Breast epithelium (tissue), 4 donors: ENCODE results near the gene RPS14. TPM values are rescaled to one million over a fixed set of nuclear protein-coding genes. Genes with fewer than 3 reads are reported as not detected.
A peak's percentile ranks its signal among the peaks of the same experiment; 100 is the strongest.

Experiments used
- DNase-seq, 2 donors: peaks; one replicate each; pipeline ENCODE4 v3.0.0-alpha.2; 2019; ENCODE audit warnings: low spot score in 2 of 2
- H3K27ac ChIP-seq, 2 donors: fragments of 200-600 bp; sonication (generic) in 1 of 2; one replicate each; pipeline ENCODE4 v1.5.1; 2016 to 2019; ENCODE audit warnings: mild to moderate bottlenecking in 1 of 2
- H3K27me3 ChIP-seq, 2 donors: fragments of 200-600 bp; sonication (generic) in 1 of 2; one replicate each; pipeline versions ENCODE4 v1.5.1 to v1.6.0; 2017 to 2019; ENCODE audit warnings: control low read depth in 1 of 2, mild to moderate bottlenecking in 1 of 2
- H3K36me3 ChIP-seq: fragments of 200-600 bp; one replicate; pipeline ENCODE4 v1.5.1; 2019
- H3K4me1 ChIP-seq, 2 donors: fragments of 200-600 bp; sonication (generic); one replicate each; pipeline ENCODE4 v1.5.1; 2016 to 2019; ENCODE audit warnings: control low read depth in 1 of 2
- H3K4me3 ChIP-seq, 3 donors: fragments of 200-600 bp; sonication (generic); 1 replicate in 2 of 3; 2 replicates in 1 of 3; pipeline ENCODE4 v1.5.1; 2016 to 2019; ENCODE audit warnings: mild to moderate bottlenecking in 3 of 3, moderate library complexity in 2 of 3
- H3K9me3 ChIP-seq, 2 donors: fragments of 200-600 bp; sonication (generic) in 1 of 2; one replicate each; pipeline ENCODE4 v1.5.1; 2016 to 2019; ENCODE audit warnings: control low read depth in 1 of 2
- POLR2A ChIP-seq: fragments of 450-650 bp; IDR thresholded peaks from one replicate; pipeline ENCODE4 v1.6.1; 2016; ENCODE audit warnings: antibody characterized with exemption, mild to moderate bottlenecking, moderate library complexity
- POLR2AphosphoS5 ChIP-seq, 3 donors: sonication (generic); formaldehyde crosslinking; IDR thresholded peaks; one replicate each; pipeline ENCODE4 v1.6.1; 2017; ENCODE audit warnings: antibody characterized with exemption in 3 of 3
- intact Hi-C: fragments of 100-400 bp; cut with DNase I; formaldehyde crosslinking; loops from one replicate; pipeline ENCODE4 v1.15.1; 2023; ENCODE audit warnings: low total_unique reads
- total RNA-seq, 3 donors: library from RNA; depleted of rRNA; stranded (reverse); fragments of >200 nt; gene quantifications; one replicate each; pipeline ENCODE4 v1.1.0, GENCODE V29; 2016
- TF ChIP-seq, protein P1 (sequence below), 3 donors: fragments of 450-650 bp; IDR thresholded peaks; one replicate each; pipeline ENCODE4 v1.5.1; 2016 to 2017; ENCODE audit warnings: antibody characterized with exemption in 3 of 3, mild to moderate bottlenecking in 3 of 3, moderate library complexity in 3 of 3

RPS14 gene
- total RNA-seq, 3 donors from 2014 or later = 3,271 to 4,472 (median 4,011) TPM

DNA sequence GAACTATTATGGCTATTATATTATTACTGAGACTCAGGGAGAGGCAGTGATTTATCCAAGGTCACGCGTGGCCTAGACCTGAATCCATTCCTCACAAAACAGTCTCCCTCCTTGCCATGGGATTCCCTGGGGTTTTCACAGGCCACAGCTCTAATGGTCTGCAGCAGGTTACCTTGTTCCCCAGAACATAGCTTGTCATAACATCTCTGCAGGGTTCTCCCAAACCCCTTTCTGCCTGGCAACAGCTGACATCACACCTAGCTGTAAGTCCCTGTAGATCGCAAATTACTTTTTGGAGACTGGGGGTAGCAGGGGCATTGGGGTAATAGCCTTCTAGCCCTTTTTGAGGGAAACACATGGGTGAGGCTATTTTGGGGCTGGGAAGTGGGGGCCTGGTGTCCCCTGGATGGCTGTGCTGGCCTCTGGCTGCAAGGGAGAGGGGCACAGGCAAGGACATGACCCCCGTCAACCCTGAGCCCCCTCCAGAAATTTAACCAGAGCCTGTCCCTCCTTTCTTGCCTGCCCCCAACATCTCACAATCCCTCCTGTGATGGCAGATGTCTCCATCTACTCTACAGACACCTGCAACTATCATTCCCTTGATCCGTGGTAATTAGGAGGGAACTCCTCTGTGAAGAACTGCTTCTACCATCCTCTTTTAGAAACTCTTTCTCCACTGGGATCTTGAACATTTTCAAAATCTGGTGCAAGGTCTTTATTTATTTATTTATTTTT lies 38.1 kb downstream of the RPS14 start:
- TF ChIP-seq POLR2A (no peak), POLR2AphosphoS5 (IDR thresholded peaks at IDR 0.05) (no peak)
- TF ChIP-seq, protein P1, sequence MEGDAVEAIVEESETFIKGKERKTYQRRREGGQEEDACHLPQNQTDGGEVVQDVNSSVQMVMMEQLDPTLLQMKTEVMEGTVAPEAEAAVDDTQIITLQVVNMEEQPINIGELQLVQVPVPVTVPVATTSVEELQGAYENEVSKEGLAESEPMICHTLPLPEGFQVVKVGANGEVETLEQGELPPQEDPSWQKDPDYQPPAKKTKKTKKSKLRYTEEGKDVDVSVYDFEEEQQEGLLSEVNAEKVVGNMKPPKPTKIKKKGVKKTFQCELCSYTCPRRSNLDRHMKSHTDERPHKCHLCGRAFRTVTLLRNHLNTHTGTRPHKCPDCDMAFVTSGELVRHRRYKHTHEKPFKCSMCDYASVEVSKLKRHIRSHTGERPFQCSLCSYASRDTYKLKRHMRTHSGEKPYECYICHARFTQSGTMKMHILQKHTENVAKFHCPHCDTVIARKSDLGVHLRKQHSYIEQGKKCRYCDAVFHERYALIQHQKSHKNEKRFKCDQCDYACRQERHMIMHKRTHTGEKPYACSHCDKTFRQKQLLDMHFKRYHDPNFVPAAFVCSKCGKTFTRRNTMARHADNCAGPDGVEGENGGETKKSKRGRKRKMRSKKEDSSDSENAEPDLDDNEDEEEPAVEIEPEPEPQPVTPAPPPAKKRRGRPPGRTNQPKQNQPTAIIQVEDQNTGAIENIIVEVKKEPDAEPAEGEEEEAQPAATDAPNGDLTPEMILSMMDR (IDR thresholded peaks at IDR 0.05) = no peak
- Histone ChIP-seq H3K9me3 (no peaks in the 10 kb centered on the region), H3K4me3 (peak overlapping the region; percentile 45 to 77 (median 60)), H3K4me1 (peaks cover 0 to 6% of the 10 kb centered on the region in 2 donors), H3K27ac (peak overlapping the region; percentile 71 to 88), H3K27me3 (no peaks in the 10 kb centered on the region), H3K36me3 (no peaks in the 10 kb centered on the region)
- DNase-seq = no peak
- intact Hi-C loops = no loop called here

GRCh38 chr5:150410524-150411244 lies 38.9 kb downstream of the RPS14 start:
- DNase-seq = peak in 1 of 2 donors; percentile 70
- peak overlapping the region; percentile 88 to 91 for H3K27ac ChIP-seq
- intact Hi-C loops = no loop called here
- no peaks in the 10 kb centered on the region for H3K27me3 ChIP-seq
- H3K4me1 ChIP-seq = peaks cover 0 to 6% of the 10 kb centered on the region in 2 donors
- no peaks in the 10 kb centered on the region for H3K36me3 ChIP-seq
- H3K4me3 ChIP-seq = peak overlapping the region; percentile 45 to 77 (median 60)
- H3K9me3 ChIP-seq = no peaks in the 10 kb centered on the region
- TF ChIP-seq POLR2AphosphoS5 (IDR thresholded peaks at IDR 0.05) (no peak), POLR2A (no peak)
- TF ChIP-seq, protein P1 (IDR thresholded peaks at IDR 0.05) = no peak

DNA sequence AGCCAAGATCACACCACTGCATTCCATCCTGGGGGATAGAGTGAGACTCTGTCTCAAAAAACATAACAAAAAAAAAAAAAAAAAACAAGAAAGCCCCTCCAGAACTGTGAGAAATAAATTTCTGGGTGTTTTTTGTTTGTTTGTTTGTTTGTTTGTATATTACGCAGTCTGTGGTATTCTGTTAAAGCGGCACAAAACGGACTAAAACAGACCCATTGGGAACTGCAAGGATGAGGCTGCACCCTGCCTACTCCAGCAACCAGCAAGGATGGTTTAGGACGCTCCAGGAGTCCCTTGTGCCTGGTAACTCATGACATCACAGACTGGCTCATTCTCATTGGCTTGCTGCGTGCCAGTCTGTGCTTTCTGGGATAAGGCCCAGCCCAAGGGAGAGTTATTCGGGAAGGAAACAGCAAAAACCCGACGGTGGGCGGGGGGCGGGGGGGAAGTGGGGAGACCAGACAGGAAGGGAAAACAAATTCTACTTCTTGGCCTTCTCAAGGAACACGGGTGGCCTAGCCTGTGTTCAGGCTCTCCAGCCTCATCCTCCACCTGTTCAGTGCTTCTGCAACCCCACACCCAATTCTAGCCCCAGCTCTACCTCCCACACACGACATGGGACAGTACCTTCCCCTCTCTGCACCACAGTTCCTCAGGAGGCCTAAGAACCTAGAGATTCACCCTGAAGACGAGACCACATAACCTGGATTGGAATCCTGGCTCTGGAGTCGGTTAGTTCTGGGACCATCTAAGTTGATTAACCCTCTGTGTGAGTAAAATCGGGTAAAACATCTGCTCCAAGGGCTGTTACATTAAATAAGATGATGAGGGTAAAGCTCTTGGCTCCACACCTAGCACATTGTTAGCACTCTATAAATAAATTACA lies 39.7 kb downstream of the RPS14 start:
- Histone ChIP-seq H3K4me1 (peaks cover 0 to 6% of the 10 kb centered on the region in 2 donors), H3K9me3 (no peaks in the 10 kb centered on the region), H3K27me3 (no peaks in the 10 kb centered on the region), H3K4me3 (peak overlapping the region; percentile 19 to 60 (median 59)), H3K36me3 (no peaks in the 10 kb centered on the region), H3K27ac (peak overlapping the region; percentile 88 to 91)
- TF ChIP-seq POLR2AphosphoS5 (IDR thresholded peaks at IDR 0.05) = no peak
- no peak for TF ChIP-seq POLR2A
- TF ChIP-seq, protein P1 (IDR thresholded peaks at IDR 0.05) = no peak
- DNase-seq = peak; percentile 64 to 86
- intact Hi-C loops = no loop called here

GRCh38 chr5:150408231-150408943 lies 41.2 kb downstream of the RPS14 start:
- no peak for TF ChIP-seq POLR2AphosphoS5 (IDR thresholded peaks at IDR 0.05)
- TF ChIP-seq, protein P1 (IDR thresholded peaks at IDR 0.05) = no peak
- no peak for TF ChIP-seq POLR2A
- Histone ChIP-seq H3K4me3 (peak overlapping the region in 1 of 3 donors; percentile 15), H3K36me3 (no peaks in the 10 kb centered on the region), H3K4me1 (peaks cover 0 to 6% of the 10 kb centered on the region in 2 donors), H3K27ac (peak overlapping the region in 1 of 2 donors; percentile 43), H3K27me3 (no peaks in the 10 kb centered on the region), H3K9me3 (no peaks in the 10 kb centered on the region)
- intact Hi-C loops = no loop called here
- DNase-seq = no peak
